Measurements from ENCODE around the gene MORN1. TPM values are rescaled to one million over a fixed set of nuclear protein-coding genes. Genes with fewer than 3 reads are reported as not detected.
A peak's percentile ranks its signal among the peaks of the same experiment; 100 is the strongest.
"Not testable (repeated sequence)": the region's sequence is repeated elsewhere in the genome, so short reads cannot be mapped to it uniquely, and the experiment has no call there.

Gene MORN1
- total RNA-seq (17.0 and 24.4 TPM in 2 replicates), polyA plus RNA-seq (10.8 and 20.7 TPM in 2 replicates)

GRCh38 chr1:2391041-2391930 is at the start of gene MORN1, which contains the start of gene RER1:
Gene MORN1 (minus strand): TSS chr1:2391554. CDS start chr1:2391533, 21 bp downstream.
Gene RER1 (plus strand): TSS chr1:2391841. CDS start chr1:2395791, 3,950 bp downstream.
- H3K36me3 ChIP-seq, result peaks cover 7% of the 10 kb centered on the region
- peaks cover 5% of the 10 kb centered on the region for H3K4me1 ChIP-seq (ENCODE audit: low read depth)
- H3K4me3 ChIP-seq, result peak within 1 kb of the TSS; percentile 93
- no peaks in the 10 kb centered on the region for H3K9me3 ChIP-seq (ENCODE audit: low read depth)
- TF ChIP-seq CTCF (IDR thresholded peaks at IDR 0.05; ENCODE audit: low read depth, low read length), result no peak
- peak within 1 kb of the TSS; percentile 87 for H3K27ac ChIP-seq
- no peaks in the 10 kb centered on the region for H3K27me3 ChIP-seq
- DNase-seq (ENCODE audit: low read depth in 1 of 2, low spot score in 1 of 2), result peak; percentile 99 to 100

- not testable (repeated sequence) for H3K27ac ChIP-seq; H3K9me3 ChIP-seq (ENCODE audit: low read depth); DNase-seq (ENCODE audit: low read depth in 1 of 2, low spot score in 1 of 2); H3K36me3 ChIP-seq; H3K4me3 ChIP-seq; H3K4me1 ChIP-seq (ENCODE audit: low read depth)
- peaks cover 53% of the 10 kb centered on the region for H3K27me3 ChIP-seq
Observed at GRCh38 chr1:2440346-2440745, 49.0 kb upstream of the MORN1 start.

GRCh38 chr1:2439369-2439768 is 48.0 kb upstream of the MORN1 start:
- no peak for TF ChIP-seq CTCF (IDR thresholded peaks at IDR 0.05; ENCODE audit: low read depth, low read length)
- Histone ChIP-seq H3K27me3 (peaks cover 52% of the 10 kb centered on the region), H3K4me3 (no peak overlapping the region), H3K9me3 (ENCODE audit: low read depth) (no peaks in the 10 kb centered on the region), H3K36me3 (no peaks in the 10 kb centered on the region), H3K4me1 (ENCODE audit: low read depth) (no peaks in the 10 kb centered on the region), H3K27ac (no peak overlapping the region)
- DNase-seq (ENCODE audit: low read depth in 1 of 2, low spot score in 1 of 2), result no peak

DNA sequence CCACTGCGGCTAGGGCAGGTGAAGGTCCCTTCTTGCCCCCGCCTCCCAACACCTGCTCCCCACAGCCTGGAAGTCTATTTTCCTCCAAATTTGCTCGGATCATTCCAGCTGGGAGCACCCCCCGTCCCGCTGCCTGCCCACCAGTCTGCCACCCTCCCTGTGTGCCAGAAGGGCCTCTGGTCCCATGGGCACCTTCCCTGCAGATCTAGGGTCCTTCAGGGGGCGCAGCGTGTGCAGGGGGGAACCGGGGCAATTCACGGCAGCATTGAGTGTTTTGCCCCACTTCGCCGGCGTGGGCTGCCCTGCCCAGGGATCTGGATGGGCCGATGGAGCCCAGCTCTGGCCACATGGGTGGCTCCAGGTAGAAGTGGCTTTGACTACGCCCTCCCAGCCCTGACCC is 47.3 kb upstream of the MORN1 start:
- no peak for TF ChIP-seq CTCF (IDR thresholded peaks at IDR 0.05; ENCODE audit: low read depth, low read length)
- Histone ChIP-seq H3K9me3 (ENCODE audit: low read depth) (no peaks in the 10 kb centered on the region), H3K4me1 (ENCODE audit: low read depth) (no peaks in the 10 kb centered on the region), H3K36me3 (no peaks in the 10 kb centered on the region), H3K27me3 (peaks cover 51% of the 10 kb centered on the region), H3K27ac (no peak overlapping the region), H3K4me3 (no peak overlapping the region)
- no peak for DNase-seq (ENCODE audit: low read depth in 1 of 2, low spot score in 1 of 2)

DNA sequence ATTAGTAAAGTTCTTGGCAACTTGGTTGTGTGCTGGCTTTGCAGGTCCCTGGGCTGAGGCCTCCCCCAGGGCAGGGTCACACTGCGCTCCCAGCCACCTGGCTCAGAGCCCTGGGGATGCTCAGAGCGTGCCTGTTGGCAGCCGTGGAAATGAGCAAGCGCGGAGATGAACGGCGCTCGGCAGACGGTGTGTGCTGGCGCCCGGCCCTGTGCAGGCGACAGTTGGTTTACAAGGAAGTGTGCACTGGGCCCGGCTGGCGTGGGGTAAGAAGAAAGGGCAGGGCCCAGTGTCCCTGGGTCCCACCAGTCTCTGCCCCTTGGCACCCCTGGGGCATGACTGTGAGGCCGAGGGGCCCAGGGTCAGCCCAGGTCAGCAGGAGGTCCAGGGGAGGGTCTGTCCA is 46.7 kb upstream of the MORN1 start:
- Histone ChIP-seq H3K27ac (no peak overlapping the region), H3K4me3 (no peak overlapping the region), H3K4me1 (ENCODE audit: low read depth) (no peaks in the 10 kb centered on the region), H3K9me3 (ENCODE audit: low read depth) (no peaks in the 10 kb centered on the region), H3K27me3 (peaks cover 51% of the 10 kb centered on the region), H3K36me3 (no peaks in the 10 kb centered on the region)
- DNase-seq (ENCODE audit: low read depth in 1 of 2, low spot score in 1 of 2), result no peak
- no peak for TF ChIP-seq CTCF (IDR thresholded peaks at IDR 0.05; ENCODE audit: low read depth, low read length)

DNA sequence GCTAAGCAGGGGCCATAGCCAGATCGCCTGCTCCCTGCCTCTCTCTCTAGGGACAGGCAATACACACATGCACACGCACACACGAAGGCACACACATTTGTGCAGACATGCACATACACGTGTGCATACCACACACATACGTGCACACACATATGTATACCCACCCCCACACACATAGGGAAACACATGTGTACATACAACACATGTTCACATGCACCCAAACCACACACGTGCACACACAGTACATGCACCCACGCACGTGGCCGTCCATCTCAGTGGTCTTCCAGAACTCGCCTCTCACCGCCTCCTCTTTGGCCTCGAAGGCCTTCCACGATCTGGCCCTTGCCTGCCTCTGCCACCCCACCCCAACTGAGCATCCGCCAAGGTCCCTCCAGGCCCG is 46.3 kb upstream of the MORN1 start:
- no peaks in the 10 kb centered on the region for H3K4me1 ChIP-seq (ENCODE audit: low read depth)
- H3K36me3 ChIP-seq, result no peaks in the 10 kb centered on the region
- peaks cover 51% of the 10 kb centered on the region for H3K27me3 ChIP-seq
- H3K27ac ChIP-seq, result no peak overlapping the region
- TF ChIP-seq CTCF (IDR thresholded peaks at IDR 0.05; ENCODE audit: low read depth, low read length), result no peak
- no peak overlapping the region for H3K4me3 ChIP-seq
- no peaks in the 10 kb centered on the region for H3K9me3 ChIP-seq (ENCODE audit: low read depth)
- no peak for DNase-seq (ENCODE audit: low read depth in 1 of 2, low spot score in 1 of 2)

All from cardiac muscle cell (in vitro differentiated cells and primary cell).